ENCODE results near the gene DIPK1B.

Gene DIPK1B

DNA sequence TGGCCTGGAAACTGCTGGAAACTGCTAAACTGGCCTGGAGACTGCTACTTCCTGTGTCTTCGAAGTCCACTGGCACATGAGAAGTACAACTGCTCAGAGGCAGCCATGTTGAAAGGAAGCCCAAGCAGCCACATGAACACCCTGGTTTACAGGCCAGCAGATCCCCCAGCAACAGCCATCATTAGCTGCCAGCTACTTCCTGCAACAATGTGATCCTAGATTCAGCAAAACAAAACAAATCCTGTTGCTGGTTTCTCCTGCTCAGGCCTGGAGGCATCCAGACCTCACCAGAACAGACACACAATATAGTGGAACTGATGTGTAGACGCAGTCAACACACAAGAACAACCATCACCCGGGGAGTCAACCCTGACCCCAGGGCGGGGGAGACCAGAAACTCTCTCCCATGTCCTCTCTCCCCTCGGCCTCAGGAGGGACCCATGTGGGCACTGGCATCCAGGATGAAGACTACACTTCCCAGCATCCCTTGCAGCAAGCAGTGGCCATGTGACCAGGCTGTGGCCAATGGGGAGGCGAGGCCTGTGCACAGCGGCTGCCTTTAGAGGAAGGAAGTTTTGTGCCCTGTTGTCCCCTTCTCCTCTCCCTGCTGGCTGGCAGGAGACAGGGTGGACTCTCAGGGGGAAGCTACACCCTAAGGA lies 61.1 kb downstream of the DIPK1B start:
- no peak for DNase-seq

Measured in activated CD4-positive, CD25-positive, alpha-beta regulatory T cell (primary cell).